K562 (cell line): ENCODE data around the gene PRTFDC1. TPM values are rescaled to one million over a fixed set of nuclear protein-coding genes. Genes with fewer than 3 reads are reported as not detected.

Source experiments
- CBX8 ChIP-seq: fragments of 200-600 bp; sonication (generic); IDR thresholded peaks from 2 replicates; pipeline ENCODE4 v1.6.1; 2012; ENCODE audit warnings: borderline replicate concordance, mixed run types, low read depth, mild to moderate bottlenecking, moderate library complexity, mixed read lengths, low read length, control low read depth, inconsistent platforms; ENCODE audit not compliant: poor library complexity, severe bottlenecking; ENCODE audit errors: extremely low read depth
- CCNT2 ChIP-seq: IDR thresholded peaks from 2 replicates; pipeline ENCODE4 v1.6.1; 2011; ENCODE audit warnings: borderline replicate concordance, low read depth, mild to moderate bottlenecking, moderate library complexity, mixed read lengths, low read length; ENCODE audit not compliant: insufficient read length; ENCODE audit errors: extremely low read depth
- CGGBP1 ChIP-seq: fragments of 250-450 bp; sonication (Bioruptor Pico); IDR thresholded peaks from 2 replicates; pipeline ENCODE4 v1.9.0; 2021; ENCODE audit warnings: mild to moderate bottlenecking
- CSDE1 ChIP-seq, 2 experiments: fragments of 450-650 bp; IDR thresholded peaks; 2 replicates each; pipeline ENCODE4 v1.6.1; 2016; ENCODE audit warnings: mild to moderate bottlenecking in 1 of 2
- ETV6 ChIP-seq, 3 experiments: fragments of 150-350 bp in 1 of 3; sonication (generic) in 1 of 3; formaldehyde crosslinking in 1 of 3; IDR thresholded peaks; 2 replicates each; pipeline versions ENCODE4 v1.6.1 to v1.8.0; 2014 to 2022; ENCODE audit warnings: borderline replicate concordance in 2 of 3, low read depth in 2 of 3, antibody characterized with exemption in 1 of 3, low read length in 1 of 3, mild to moderate bottlenecking in 1 of 3, missing genetic modification reagents in 1 of 3
- GATAD2B ChIP-seq: fragments of 450-650 bp; IDR thresholded peaks from 2 replicates; pipeline ENCODE4 v1.6.1; 2017; ENCODE audit warnings: mild to moderate bottlenecking, borderline replicate concordance
- KAT7 ChIP-seq: sonication (generic); formaldehyde crosslinking; IDR thresholded peaks from 2 replicates; pipeline ENCODE4 v1.8.0; 2022; ENCODE audit warnings: missing genetic modification reagents, mild to moderate bottlenecking, borderline replicate concordance
- MAFK ChIP-seq: IDR thresholded peaks from 2 replicates; pipeline ENCODE4 v1.6.1; 2011; ENCODE audit warnings: low read length, improper control_type of control experiment
- MBD2 ChIP-seq: sonication (generic); IDR thresholded peaks from 2 replicates; pipeline ENCODE4 v1.6.1; 2016; ENCODE audit warnings: low read depth, borderline replicate concordance
- NR1H2 ChIP-seq: sonication (generic); formaldehyde crosslinking; IDR thresholded peaks from 2 replicates; pipeline ENCODE4 v1.4.0; 2020; ENCODE audit warnings: mild to moderate bottlenecking, missing genetic modification reagents
- POLR2AphosphoS2 ChIP-seq: IDR thresholded peaks from 2 replicates; pipeline ENCODE4 v1.6.1; 2012; ENCODE audit warnings: low read length, improper control_type of control experiment
- TCF7L2 ChIP-seq: fragments of 150-350 bp; IDR thresholded peaks from 2 replicates; pipeline ENCODE4 v1.6.1; 2016; ENCODE audit warnings: low read depth, mild to moderate bottlenecking, low read length, moderate library complexity
- ZBTB40 ChIP-seq, 2 experiments: fragments of 450-650 bp in 1 of 2; sonication (generic) in 1 of 2; formaldehyde crosslinking in 1 of 2; IDR thresholded peaks; 2 replicates each; pipeline versions ENCODE4 v1.7.1 to v1.9.0; 2016 to 2022; ENCODE audit warnings: inconsistent platforms in 1 of 2, mild to moderate bottlenecking in 1 of 2, missing genetic modification reagents in 1 of 2
- ZKSCAN1 ChIP-seq: fragments of 150-350 bp; IDR thresholded peaks from 2 replicates; pipeline ENCODE4 v1.6.1; 2016; ENCODE audit warnings: low read depth, low read length
- ZNF146 ChIP-seq: IDR thresholded peaks from one replicate; pipeline ENCODE4 v1.6.1; 2018; ENCODE audit warnings: missing compliant biosample characterization; ENCODE audit not compliant: unreplicated experiment
- ZNF766 ChIP-seq: fragments of 200-800 bp; sonication (Bioruptor generic); conservative IDR thresholded peaks from 2 replicates; pipeline ENCODE4 v1.6.1; 2016; ENCODE audit warnings: missing genetic modification characterization, missing compliant biosample characterization
- polyA plus RNA-seq, 8 experiments: library from polyadenylated mRNA; depleted of rRNA in 4 of 8; stranded (reverse) in 5 of 8; unstranded in 3 of 8; fragments of >200 nt; fragmentation: Nextera tagmentation in 2 of 8; fragmentation: Illumina TruSeq in 1 of 8; extraction: Ambion mirVana in 2 of 8; extraction: Trizol in 1 of 8; gene quantifications; 2 replicates each; pipeline versions ENCODE4 v1.2.1 to v1.2.3, GENCODE V29; 2011 to 2014; ENCODE audit warnings: inconsistent platforms in 1 of 8, missing spikeins in 1 of 8
- total RNA-seq, 7 experiments: library from RNA; depleted of rRNA in 6 of 7; stranded (reverse); fragments of >200 nt in 6 of 7; fragmentation: Illumina TruSeq in 2 of 7; extraction: Trizol in 2 of 7; gene quantifications; 2 replicates each; pipeline versions ENCODE4 v1.2.1 to v1.2.3, GENCODE V29; 2011 to 2021; ENCODE audit warnings: low replicate concordance in 1 of 7

The PRTFDC1 gene
- total and polyA plus RNA-seq, 9 of the 15 experiments (the other 6 are each of a cell fraction or from before 2014, with no cell fraction given), result 7.0 to 27.6 (median 10.0) TPM

GRCh38 chr10:24897326-24897926, 55.0 kb downstream of the PRTFDC1 start (continued):
- TF ChIP-seq TCF7L2 (peak; percentile 42; the same call in 1 of the 2 replicates), ZNF146 (CRISPR knock-in tag) (no peak), ETV6 (IDR thresholded peaks at IDR 0.05; ENCODE audit: borderline replicate concordance in 1 of 2, low read depth in 2 of 2, low read length in 1 of 2) (0 out of 4 replicates have a peak, but pooled peaks of 1 of the 2 experiments have one; percentile 43), ETV6 (CRISPR knock-in tag; IDR thresholded peaks at IDR 0.05; ENCODE audit: borderline replicate concordance) (no peak), ZKSCAN1 (0 out of 2 replicates have a peak, but pooled peaks have one; percentile 46), CGGBP1 (CRISPR knock-in tag) (no peak), MBD2 (peak; percentile 69; the same call in 1 of the 2 replicates), CSDE1 (IDR thresholded peaks at IDR 0.05) (no peak), KAT7 (CRISPR knock-in tag) (no peak), GATAD2B (no peak), POLR2AphosphoS2 (no peak), MAFK (peak; percentile 42; the same call in 1 of the 2 replicates), CCNT2 (no peak), ZNF766 (CRISPR knock-in tag) (0 out of 2 replicates have a peak, but pooled peaks have one; percentile 10), CBX8 (no peak), NR1H2 (CRISPR knock-in tag) (no peak), ZBTB40 (IDR thresholded peaks at IDR 0.05) (no peak), ZBTB40 (CRISPR knock-in tag; IDR thresholded peaks at IDR 0.05) (no peak)
